GM12873 (cell line): ENCODE data around the gene GP1BB.

Source experiments
- CTCF ChIP-seq: IDR thresholded peaks from 2 replicates; pipeline ENCODE4 v1.5.1; 2012; ENCODE audit warnings: low read depth, mild to moderate bottlenecking, moderate library complexity, low read length, control low read depth; ENCODE audit not compliant: insufficient read depth; ENCODE audit errors: missing control alignments

The GP1BB gene

GRCh38 chr22:19713245-19713644, 10.1 kb upstream of the GP1BB start:
- no peak for TF ChIP-seq CTCF

GRCh38 chr22:19713650-19714311, 9.6 kb upstream of the GP1BB start:
- no peak for TF ChIP-seq CTCF

DNA sequence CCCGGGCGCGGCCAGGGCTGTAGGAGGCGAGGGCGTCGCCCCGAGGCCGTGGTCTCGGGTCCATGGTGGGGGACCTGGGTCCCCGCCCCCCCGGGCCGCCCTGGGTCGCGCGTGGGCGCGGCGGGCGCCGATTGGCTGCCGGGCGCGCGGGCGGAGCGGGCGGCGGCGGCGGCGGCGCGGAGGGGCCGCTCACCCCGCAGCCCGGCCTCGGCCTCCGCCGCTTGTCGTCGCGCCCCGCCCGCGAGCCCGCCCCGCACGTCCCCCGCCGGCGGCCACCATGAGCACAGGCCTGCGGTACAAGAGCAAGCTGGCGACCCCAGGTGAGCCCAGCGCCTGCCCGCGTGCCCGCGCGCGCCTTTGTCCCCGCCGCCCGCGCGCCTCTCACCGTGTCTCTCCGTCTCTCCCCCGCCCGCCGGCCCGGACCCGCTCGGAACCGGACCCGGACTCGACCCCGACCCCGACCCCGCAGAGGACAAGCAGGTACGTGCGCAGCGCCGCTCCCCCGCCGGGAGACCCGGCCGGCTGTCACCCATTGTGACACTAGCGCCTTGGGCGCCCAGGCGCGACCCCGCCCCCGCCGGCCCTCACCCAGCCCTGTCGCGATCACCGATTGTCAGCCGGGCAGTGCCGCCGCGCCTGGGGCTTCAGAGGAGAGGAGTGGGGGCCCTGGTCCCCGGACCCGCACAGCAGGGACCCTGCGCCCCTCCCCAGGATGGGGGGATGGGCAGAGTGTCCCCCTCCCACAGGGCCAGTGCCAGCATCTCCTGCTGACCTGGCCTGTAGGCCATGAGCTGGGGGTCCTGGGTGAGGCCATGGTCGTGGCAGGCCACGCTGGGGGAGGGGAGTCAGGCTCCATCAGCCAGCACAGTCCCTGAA, 8.8 kb upstream of the GP1BB start, which contains the start of gene SEPTIN5:
Gene SEPTIN5, plus strand, starts transcription at position 192 of the 876 bp plus-strand sequence. Its CDS starts 86 bp downstream, at position 278.
- TF ChIP-seq CTCF, result no peak

GRCh38 chr22:19715188-19715930, 8.0 kb upstream of the GP1BB start:
- TF ChIP-seq CTCF, result no peak

DNA sequence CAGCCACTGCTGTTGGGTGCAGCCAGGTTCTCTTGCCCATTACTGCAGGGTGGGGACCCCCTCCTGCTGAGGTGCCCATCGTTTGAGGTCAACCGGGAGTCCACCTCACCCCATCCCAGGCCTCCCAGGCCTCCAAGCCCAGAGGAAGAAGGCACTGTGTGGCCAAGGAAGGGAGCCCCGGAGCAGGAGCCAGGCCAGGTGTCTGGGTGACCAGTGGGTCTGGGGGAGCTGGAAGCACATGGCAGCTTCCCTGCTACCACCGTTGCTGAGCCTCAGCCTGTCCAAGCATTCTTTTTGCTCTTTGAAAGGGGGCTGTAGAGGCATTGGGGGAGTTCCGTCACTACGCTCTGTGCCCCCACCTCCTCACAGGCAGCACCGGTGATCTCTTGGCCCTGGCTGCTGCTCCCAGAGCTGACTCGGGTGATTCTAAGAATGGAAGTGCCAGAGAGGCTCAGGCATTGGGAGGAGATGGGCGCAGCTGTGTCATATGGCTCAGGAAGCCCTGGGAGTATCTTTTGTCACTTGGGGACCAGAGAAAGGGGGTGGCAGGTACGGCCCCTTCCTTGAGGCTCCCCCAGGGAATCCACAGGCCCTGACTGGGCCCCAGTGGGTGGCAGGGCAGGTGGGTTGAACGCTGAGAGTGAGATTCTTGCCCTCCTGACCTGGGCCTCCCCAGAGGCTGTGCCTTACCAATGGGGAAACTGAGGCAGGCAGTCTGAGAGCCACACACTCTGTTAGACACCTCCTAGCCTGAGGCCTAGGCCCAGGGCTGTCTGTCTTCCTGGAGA, 7.1 kb upstream of the GP1BB start:
- TF ChIP-seq CTCF, result no peak

DNA sequence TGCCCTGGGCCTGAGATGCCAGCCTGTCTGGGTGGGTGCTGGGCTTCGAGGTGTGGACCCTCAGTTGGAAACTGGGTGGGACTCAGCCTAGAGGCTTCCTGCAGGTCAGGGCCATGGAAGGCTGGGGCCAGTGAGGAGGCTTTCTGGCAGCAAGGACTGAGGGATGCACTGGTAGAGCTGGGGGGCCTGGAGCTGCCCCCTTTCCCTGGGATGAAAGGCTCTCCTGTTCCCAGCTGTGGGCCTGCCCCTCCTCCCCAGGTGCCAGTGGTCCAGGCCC, 6.6 kb upstream of the GP1BB start:
- no peak for TF ChIP-seq CTCF
